Upper lobe of left lung (tissue), 6 donors: Measurements from ENCODE around the gene ANKRD65. TPM values are rescaled to one million over a fixed set of nuclear protein-coding genes. Genes with fewer than 3 reads are reported as not detected.
"Not testable (repeated sequence)": the region's sequence is repeated elsewhere in the genome, so short reads cannot be mapped to it uniquely, and the experiment has no call there.

Experiments
- ATAC-seq, 2 donors: fragments of 200-7000 bp; cut with Tn5 transposase; one replicate each; pipeline ENCODE4 v1.9.1; 2022; ENCODE audit warnings: mild to moderate bottlenecking in 2 of 2, moderate library complexity in 2 of 2; ENCODE audit not compliant: low FRiP score in 2 of 2
- DNase-seq, 2 donors: peaks; one replicate each; pipeline ENCODE4 v3.0.0-alpha.2; 2019 to 2020
- H3K27ac ChIP-seq, 4 donors: fragments of 200-600 bp; sonication (generic); one replicate each; pipeline ENCODE4 v1.5.1; 2016 to 2019
- H3K27me3 ChIP-seq, 4 donors: fragments of 200-600 bp; sonication (generic); one replicate each; pipeline ENCODE4 v1.5.1; 2017 to 2019
- H3K36me3 ChIP-seq, 4 donors: fragments of 200-600 bp; sonication (generic); one replicate each; pipeline ENCODE4 v1.5.1; 2016 to 2019
- H3K4me1 ChIP-seq, 4 donors: fragments of 200-600 bp; sonication (generic); one replicate each; pipeline ENCODE4 v1.5.1; 2018 to 2019
- H3K4me3 ChIP-seq, 4 donors: fragments of 200-600 bp; sonication (generic); one replicate each; pipeline ENCODE4 v1.5.1; 2017 to 2019; ENCODE audit warnings: mild to moderate bottlenecking in 2 of 4, moderate library complexity in 1 of 4
- H3K9me3 ChIP-seq, 4 donors: fragments of 200-600 bp; sonication (generic); one replicate each; pipeline ENCODE4 v1.5.1; 2018 to 2019
- EP300 ChIP-seq, 4 donors: sonication (generic); formaldehyde crosslinking; IDR thresholded peaks; one replicate each; pipeline ENCODE4 v1.5.1; 2017; ENCODE audit warnings: antibody characterized with exemption in 4 of 4, control low read depth in 2 of 4
- POLR2A ChIP-seq, 4 donors: fragments of 450-650 bp; IDR thresholded peaks; one replicate each; pipeline ENCODE4 v1.5.1; 2016 to 2017; ENCODE audit warnings: antibody characterized with exemption in 4 of 4, mild to moderate bottlenecking in 2 of 4
- POLR2AphosphoS5 ChIP-seq, 2 donors: sonication (generic); formaldehyde crosslinking; IDR thresholded peaks; one replicate each; pipeline ENCODE4 v1.5.1; 2017; ENCODE audit warnings: antibody characterized with exemption in 2 of 2
- WGBS, 2 donors: methylation state at CpG; one replicate each; pipeline ENCODE4 v1.1.5; 2017 to 2018; 5-methylcytosine and 5-hydroxymethylcytosine counted together
- total RNA-seq, 6 donors: library from RNA; depleted of rRNA in 4 of 6; stranded (reverse); fragments of >200 nt in 4 of 6; gene quantifications; one replicate each; pipeline versions ENCODE4 v1.1.0 to v1.2.1, GENCODE V29; 2016 to 2021
- TF ChIP-seq, protein P1 (sequence below), 6 experiments: fragments of 450-650 bp in 4 of 6; fragments of 200-600 bp in 2 of 6; sonication (generic) in 2 of 6; IDR thresholded peaks; one replicate each; pipeline ENCODE4 v1.5.1; 2016 to 2019; ENCODE audit warnings: antibody characterized with exemption in 6 of 6
- donor health status: DM: no; HTN: no; CAD: no; lungs with moderate emphysema.
- donor health status: DM: no; HTN: yes; CAD: no; lungs with severe emphysema.

Gene ANKRD65
- total RNA-seq, 6 donors from 2014 or later, result 21.3 to 54.5 (median 34.7) TPM

DNA sequence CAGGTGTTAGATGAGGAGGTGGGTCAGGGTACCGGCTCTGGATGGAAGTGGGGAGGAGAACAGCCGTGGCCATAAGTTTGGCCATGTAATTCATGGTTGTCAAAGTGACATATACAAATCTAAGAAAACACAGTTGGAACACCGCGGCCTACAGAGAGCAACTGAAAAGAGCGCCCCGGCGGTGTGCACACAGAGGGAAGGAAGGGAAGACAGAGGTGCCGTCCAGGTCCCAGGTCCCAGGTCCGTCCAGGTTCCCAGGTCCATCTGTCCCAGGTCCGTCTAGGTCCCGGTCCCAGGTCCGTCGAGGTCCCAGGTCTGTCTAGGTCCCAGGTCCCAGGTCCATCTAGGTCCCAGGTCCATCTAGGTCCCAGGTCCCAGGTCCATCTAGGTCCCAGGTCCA is 9.4 kb downstream of the ANKRD65 start:
- Histone ChIP-seq H3K36me3 (no peaks in the 10 kb centered on the region), H3K27me3 (no peaks in the 10 kb centered on the region), H3K9me3 (no peaks in the 10 kb centered on the region), H3K4me3 (no peak overlapping the region), H3K27ac (no peak overlapping the region), H3K4me1 (peaks cover 14 to 31% (median 19%) of the 10 kb centered on the region in 4 donors)
- DNase-seq (no peak), ATAC-seq (no peak)
- 96% methylated on average over 13 of the region's 13 CpGs for WGBS, 2 donors
- TF ChIP-seq POLR2AphosphoS5 (IDR thresholded peaks at IDR 0.05), result no peak

DNA sequence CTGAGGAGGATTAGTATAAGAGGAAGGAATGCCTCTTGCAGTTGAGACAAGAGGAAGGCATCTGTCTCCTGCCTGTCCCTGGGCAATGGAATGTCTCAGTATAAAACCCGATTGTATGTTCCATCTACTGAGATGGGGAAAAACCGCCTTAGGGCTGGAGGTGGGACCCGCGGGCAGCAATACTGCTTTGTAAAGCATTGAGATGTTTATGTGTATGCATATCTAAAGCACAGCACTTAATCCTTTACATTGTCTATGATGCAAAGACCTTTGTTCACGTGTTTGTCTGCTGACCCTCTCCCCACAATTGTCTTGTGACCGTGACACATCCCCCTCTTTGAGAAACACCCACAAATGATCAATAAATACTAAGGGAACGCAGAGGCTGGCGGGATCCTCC is 10.8 kb downstream of the ANKRD65 start:
- not testable (repeated sequence) for H3K9me3 ChIP-seq, H3K36me3 ChIP-seq, ATAC-seq, DNase-seq, H3K27ac ChIP-seq, H3K4me3 ChIP-seq, H3K27me3 ChIP-seq
- 63 to 79% methylated on average over 8 of the region's 8 CpGs for WGBS, 2 donors
- peaks cover 28 to 42% (median 32%) of the 10 kb centered on the region in 4 donors for H3K4me1 ChIP-seq

DNA sequence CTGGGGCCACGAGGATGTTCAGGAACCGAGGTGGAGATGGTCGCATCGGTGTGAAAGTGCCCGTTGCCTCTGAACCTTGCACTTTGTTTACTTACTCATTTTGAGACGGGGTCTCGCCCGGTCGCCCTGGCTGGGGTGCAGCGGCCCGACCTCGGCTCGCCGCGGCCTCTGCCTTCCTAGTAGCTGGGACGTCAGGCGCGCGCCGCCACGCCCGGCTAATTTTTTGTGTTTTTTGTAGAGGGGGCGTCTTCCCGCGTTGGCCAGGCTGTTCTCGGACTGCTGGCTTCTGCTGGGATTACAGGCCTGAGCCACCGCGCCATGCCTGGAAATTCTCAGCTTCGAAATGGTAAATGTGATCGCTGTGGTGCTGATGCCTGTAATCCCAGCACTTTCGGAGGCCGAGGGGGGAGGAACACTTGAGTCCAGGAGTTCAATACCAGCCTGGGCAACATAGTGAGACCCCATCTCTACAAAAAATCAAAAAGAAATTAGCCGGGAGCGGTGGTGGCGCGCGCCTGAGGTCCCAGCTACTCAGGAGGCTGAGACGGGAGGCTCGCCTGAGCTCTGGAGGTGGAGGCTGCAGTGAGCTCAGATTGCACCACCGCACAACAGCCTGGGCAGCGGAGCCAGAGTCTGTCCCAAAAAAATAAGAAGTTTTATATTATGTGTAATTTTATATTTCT is 13.3 kb downstream of the ANKRD65 start:
- no peaks in the 10 kb centered on the region for H3K27me3 ChIP-seq
- peaks cover 12 to 34% (median 25%) of the 10 kb centered on the region in 4 donors for H3K36me3 ChIP-seq
- ATAC-seq (peak in 1 of 2 donors; percentile 33), DNase-seq (peak in 1 of 2 donors; percentile 88)
- no peaks in the 10 kb centered on the region for H3K9me3 ChIP-seq
- H3K4me1 ChIP-seq, result peaks cover 31 to 47% (median 33%) of the 10 kb centered on the region in 4 donors
- peak overlapping the region; percentile 82 to 97 (median 90) for H3K4me3 ChIP-seq
- H3K27ac ChIP-seq, result peak overlapping the region; percentile 83 to 90 (median 85)
- WGBS, 2 donors, result 12 to 16% methylated on average over 31 to 36 of the region's 41 CpGs
- TF ChIP-seq POLR2A (IDR thresholded peaks at IDR 0.05), result no peak
- TF ChIP-seq, protein P1, sequence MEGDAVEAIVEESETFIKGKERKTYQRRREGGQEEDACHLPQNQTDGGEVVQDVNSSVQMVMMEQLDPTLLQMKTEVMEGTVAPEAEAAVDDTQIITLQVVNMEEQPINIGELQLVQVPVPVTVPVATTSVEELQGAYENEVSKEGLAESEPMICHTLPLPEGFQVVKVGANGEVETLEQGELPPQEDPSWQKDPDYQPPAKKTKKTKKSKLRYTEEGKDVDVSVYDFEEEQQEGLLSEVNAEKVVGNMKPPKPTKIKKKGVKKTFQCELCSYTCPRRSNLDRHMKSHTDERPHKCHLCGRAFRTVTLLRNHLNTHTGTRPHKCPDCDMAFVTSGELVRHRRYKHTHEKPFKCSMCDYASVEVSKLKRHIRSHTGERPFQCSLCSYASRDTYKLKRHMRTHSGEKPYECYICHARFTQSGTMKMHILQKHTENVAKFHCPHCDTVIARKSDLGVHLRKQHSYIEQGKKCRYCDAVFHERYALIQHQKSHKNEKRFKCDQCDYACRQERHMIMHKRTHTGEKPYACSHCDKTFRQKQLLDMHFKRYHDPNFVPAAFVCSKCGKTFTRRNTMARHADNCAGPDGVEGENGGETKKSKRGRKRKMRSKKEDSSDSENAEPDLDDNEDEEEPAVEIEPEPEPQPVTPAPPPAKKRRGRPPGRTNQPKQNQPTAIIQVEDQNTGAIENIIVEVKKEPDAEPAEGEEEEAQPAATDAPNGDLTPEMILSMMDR (IDR thresholded peaks at IDR 0.05), result peak in 1 of 6 experiments; percentile 15
- no peak for TF ChIP-seq EP300 (IDR thresholded peaks at IDR 0.05)
- no peak for TF ChIP-seq POLR2AphosphoS5 (IDR thresholded peaks at IDR 0.05)

GRCh38 chr1:1406821-1407635 is 14.0 kb downstream of the ANKRD65 start, which contains the start of gene MRPL20:
Gene MRPL20 (minus strand): TSS chr1:1407293. CDS start chr1:1407217, 76 bp downstream.
- H3K27ac ChIP-seq, result peak within 1 kb of the TSS; percentile 83 to 90 (median 85)
- WGBS, 2 donors, result 1% methylated on average over 53 to 60 of the region's 98 CpGs

GRCh38 chr1:1406101-1406820 is 14.8 kb downstream of the ANKRD65 start:
- H3K27me3 ChIP-seq, result no peaks in the 10 kb centered on the region
- peak overlapping the region; percentile 82 to 97 (median 90) for H3K4me3 ChIP-seq
- H3K4me1 ChIP-seq, result peaks cover 31 to 52% (median 35%) of the 10 kb centered on the region in 4 donors
- H3K36me3 ChIP-seq, result peaks cover 12 to 49% (median 37%) of the 10 kb centered on the region in 4 donors
- DNase-seq (no peak), ATAC-seq (no peak)
- peak overlapping the region; percentile 83 to 90 (median 85) for H3K27ac ChIP-seq
- no peaks in the 10 kb centered on the region for H3K9me3 ChIP-seq
- TF ChIP-seq, protein P1 (IDR thresholded peaks at IDR 0.05), result no peak
- TF ChIP-seq POLR2AphosphoS5 (IDR thresholded peaks at IDR 0.05) (no peak), POLR2A (IDR thresholded peaks at IDR 0.05) (no peak), EP300 (IDR thresholded peaks at IDR 0.05) (no peak)
- WGBS, 2 donors, result 44 to 45% methylated on average over 40 to 41 of the region's 43 CpGs

More at GRCh38 chr1:1406821-1407635, 14.0 kb downstream of the ANKRD65 start, which contains the start of gene MRPL20:
- ATAC-seq (peak; percentile 95 to 100), DNase-seq (peak; percentile 95 to 98)
- Histone ChIP-seq H3K4me3 (peak within 1 kb of the TSS; percentile 82 to 97 (median 90)), H3K9me3 (no peaks in the 10 kb centered on the region), H3K4me1 (peaks cover 31 to 47% (median 33%) of the 10 kb centered on the region in 4 donors), H3K36me3 (peaks cover 12 to 42% (median 32%) of the 10 kb centered on the region in 4 donors), H3K27me3 (no peaks in the 10 kb centered on the region)
- TF ChIP-seq POLR2AphosphoS5 (IDR thresholded peaks at IDR 0.05) (peak; percentile 98 to 99), EP300 (IDR thresholded peaks at IDR 0.05) (peak in 1 of 4 donors; percentile 81), POLR2A (IDR thresholded peaks at IDR 0.05) (peak in 3 of 4 donors; percentile 44 to 86 (median 73))
- TF ChIP-seq, protein P1 (IDR thresholded peaks at IDR 0.05), result peak in 2 of 6 experiments; percentile 3 to 20
